ENCODE measurements around the gene ST8SIA5. TPM values are rescaled to one million over a fixed set of nuclear protein-coding genes. Genes with fewer than 3 reads are reported as not detected.

The ST8SIA5 gene
- total and polyA plus RNA-seq, 9 of the 15 experiments (the other 6 are each of a cell fraction or from before 2014, with no cell fraction given): 0.03 to 0.33 (median 0.06) TPM; not detected in 5

- no peak for TF ChIP-seq NFIC (IDR thresholded peaks at IDR 0.05)
- no peak overlapping the region for H2AFZ ChIP-seq (ENCODE audit: low read depth, low read length)
- ATAC-seq (no peak), DNase-seq (ENCODE audit: extremely low read depth in 1 of 4, low spot score in 3 of 4) (no peak), FAIRE-seq (no peak)
- H3K4me3 ChIP-seq: no peak overlapping the region
- H3K9me1 ChIP-seq (ENCODE audit: control insufficient read depth, insufficient read depth, low read length): no peaks in the 10 kb centered on the region
- ChIA-PET CTCF (ENCODE audit: low intra/inter-chr PET ratio) (no interaction called here), POLR2A (interaction anchor here (0.6 kb wide), 1 partner anchor 1335 kb away, joined by 3 read pairs; no protein-coding TSS in a partner anchor)
- no peak overlapping the region for H3K9ac ChIP-seq (ENCODE audit: insufficient read depth in 1 of 2, low read depth in 2 of 2, low read length in 2 of 2)
- H3K4me1 ChIP-seq (replicated peaks in 1 of 2; ENCODE audit: control insufficient read depth in 2 of 2, insufficient read depth in 2 of 2, low read length in 2 of 2): no peaks in the 10 kb centered on the region
- intact Hi-C loops (cut with micrococcal nuclease): no loop called here
- no peaks in the 10 kb centered on the region for H3K9me3 ChIP-seq (replicated peaks; ENCODE audit: control insufficient read depth, insufficient read depth, low read depth, low read length)
- H3K27ac ChIP-seq (ENCODE audit: extremely low read depth, low read depth, low read length): no peak overlapping the region
- WGBS (ENCODE audit: insufficient coverage, low coverage, missing lambda C conversion rate): 0% methylated on average over 6 of the region's 7 CpGs
- H3K27me3 ChIP-seq (ENCODE audit: control insufficient read depth in 2 of 2, insufficient read depth in 2 of 2, low read length in 2 of 2): no peaks in the 10 kb centered on the region; a peak in 2 of 5 replicates
- in situ Hi-C loops (cut with MboI): no loop called here
- H4K20me1 ChIP-seq (replicated peaks; ENCODE audit: control insufficient read depth, insufficient read depth, low read length): no peaks in the 10 kb centered on the region
- no peaks in the 10 kb centered on the region for H3K36me3 ChIP-seq (ENCODE audit: control insufficient read depth, insufficient read depth, low read length)
- H3K79me2 ChIP-seq (ENCODE audit: control insufficient read depth, insufficient read depth, low read length): no peaks in the 10 kb centered on the region
- no peak overlapping the region for H3K4me2 ChIP-seq (ENCODE audit: insufficient read depth, low read length)
- BruUV-seq (replicated peaks): no TSS peak
Observed at GRCh38 chr18:46636040-46636630, 120.7 kb downstream of the ST8SIA5 start.

DNA sequence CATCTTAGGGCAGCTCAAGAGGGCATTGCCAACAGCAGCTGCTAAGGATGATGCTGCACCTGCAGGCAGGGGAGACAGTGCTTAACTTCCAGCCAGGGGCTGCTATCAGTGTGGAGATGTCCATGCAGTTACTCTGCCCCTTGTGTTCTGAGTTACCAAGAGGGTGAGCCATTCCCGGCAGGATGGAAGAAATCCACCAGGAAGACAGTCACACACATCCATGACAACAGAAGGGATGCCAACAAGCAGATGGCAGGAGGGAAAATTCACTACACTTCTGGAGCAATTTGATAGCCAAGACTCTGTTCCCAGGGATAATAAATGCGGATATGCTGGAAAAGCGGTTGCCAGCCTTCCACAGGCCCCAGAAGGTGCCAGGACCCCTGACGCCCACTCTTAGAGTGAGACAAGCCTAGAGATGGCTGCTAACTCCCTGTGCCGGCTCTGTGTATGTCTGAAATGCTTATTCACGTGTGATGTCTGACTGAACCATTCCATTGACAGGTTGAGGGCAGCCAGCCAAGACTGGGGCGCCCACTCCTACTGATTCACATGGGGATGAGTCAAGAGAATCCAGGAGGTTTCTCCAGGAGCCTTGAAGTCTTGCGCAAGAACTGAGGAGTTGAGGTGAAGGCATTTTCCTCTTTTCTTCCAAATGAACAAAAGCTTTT lies 124.3 kb downstream of the ST8SIA5 start:
- Histone ChIP-seq H3K27me3 (ENCODE audit: control insufficient read depth in 2 of 2, insufficient read depth in 2 of 2, low read length in 2 of 2) (no peaks in the 10 kb centered on the region; a peak in 2 of 5 replicates), H4K20me1 (replicated peaks; ENCODE audit: control insufficient read depth, insufficient read depth, low read length) (no peaks in the 10 kb centered on the region), H3K4me1 (replicated peaks in 1 of 2; ENCODE audit: control insufficient read depth in 2 of 2, insufficient read depth in 2 of 2, low read length in 2 of 2) (no peaks in the 10 kb centered on the region), H2AFZ (ENCODE audit: low read depth, low read length) (no peak overlapping the region), H3K4me3 (no peak overlapping the region), H3K27ac (ENCODE audit: extremely low read depth, low read depth, low read length) (no peak overlapping the region), H3K79me2 (ENCODE audit: control insufficient read depth, insufficient read depth, low read length) (no peaks in the 10 kb centered on the region), H3K36me3 (ENCODE audit: control insufficient read depth, insufficient read depth, low read length) (no peaks in the 10 kb centered on the region), H3K9me1 (ENCODE audit: control insufficient read depth, insufficient read depth, low read length) (no peaks in the 10 kb centered on the region), H3K9me3 (replicated peaks; ENCODE audit: control insufficient read depth, insufficient read depth, low read depth, low read length) (no peaks in the 10 kb centered on the region), H3K9ac (ENCODE audit: insufficient read depth in 1 of 2, low read depth in 2 of 2, low read length in 2 of 2) (no peak overlapping the region), H3K4me2 (ENCODE audit: insufficient read depth, low read length) (no peak overlapping the region)
- in situ Hi-C loops (cut with MboI) (no loop called here), intact Hi-C loops (cut with micrococcal nuclease) (no loop called here)
- no peak for ATAC-seq
- 5% methylated on average over 7 of the region's 8 CpGs for WGBS (ENCODE audit: insufficient coverage, low coverage, missing lambda C conversion rate)
- no TSS peak for BruUV-seq (replicated peaks)
- no peak for FAIRE-seq
- DNase-seq (ENCODE audit: extremely low read depth in 1 of 4, low spot score in 3 of 4): peak in 1 of 4 experiments; percentile 6
- ChIA-PET POLR2A (no interaction called here), CTCF (ENCODE audit: low intra/inter-chr PET ratio) (no interaction called here)
- TF ChIP-seq EGR1 (conservative IDR thresholded peaks at IDR 0.05) (0 out of 2 replicates have a peak, but pooled peaks have one; percentile 7), JUND (IDR thresholded peaks at IDR 0.05; ENCODE audit: borderline replicate concordance, low read depth, low read length) (no peak), JUND (tag; IDR thresholded peaks at IDR 0.05; ENCODE audit: borderline replicate concordance, low read depth, low read length) (no peak), KLF13 (tag; IDR thresholded peaks at IDR 0.05; ENCODE audit: borderline replicate concordance, low read depth) (no peak), TBL1XR1 (IDR thresholded peaks at IDR 0.05; ENCODE audit: low read length in 2 of 2) (no peak), RBM14 (IDR thresholded peaks at IDR 0.05; ENCODE audit: borderline replicate concordance, insufficient read depth, low read depth, low read length) (no peak), U2AF1 (optimal IDR thresholded peaks at IDR 0.05; ENCODE audit: low read depth, low read length) (no peak), SRF (CRISPR knock-in tag; IDR thresholded peaks at IDR 0.05) (no peak), LCOR (CRISPR knock-in tag; IDR thresholded peaks at IDR 0.05) (no peak)
- TF ChIP-seq, protein P1, sequence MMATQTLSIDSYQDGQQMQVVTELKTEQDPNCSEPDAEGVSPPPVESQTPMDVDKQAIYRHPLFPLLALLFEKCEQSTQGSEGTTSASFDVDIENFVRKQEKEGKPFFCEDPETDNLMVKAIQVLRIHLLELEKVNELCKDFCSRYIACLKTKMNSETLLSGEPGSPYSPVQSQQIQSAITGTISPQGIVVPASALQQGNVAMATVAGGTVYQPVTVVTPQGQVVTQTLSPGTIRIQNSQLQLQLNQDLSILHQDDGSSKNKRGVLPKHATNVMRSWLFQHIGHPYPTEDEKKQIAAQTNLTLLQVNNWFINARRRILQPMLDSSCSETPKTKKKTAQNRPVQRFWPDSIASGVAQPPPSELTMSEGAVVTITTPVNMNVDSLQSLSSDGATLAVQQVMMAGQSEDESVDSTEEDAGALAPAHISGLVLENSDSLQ (IDR thresholded peaks at IDR 0.05): no peak
- TF ChIP-seq, protein P2, sequence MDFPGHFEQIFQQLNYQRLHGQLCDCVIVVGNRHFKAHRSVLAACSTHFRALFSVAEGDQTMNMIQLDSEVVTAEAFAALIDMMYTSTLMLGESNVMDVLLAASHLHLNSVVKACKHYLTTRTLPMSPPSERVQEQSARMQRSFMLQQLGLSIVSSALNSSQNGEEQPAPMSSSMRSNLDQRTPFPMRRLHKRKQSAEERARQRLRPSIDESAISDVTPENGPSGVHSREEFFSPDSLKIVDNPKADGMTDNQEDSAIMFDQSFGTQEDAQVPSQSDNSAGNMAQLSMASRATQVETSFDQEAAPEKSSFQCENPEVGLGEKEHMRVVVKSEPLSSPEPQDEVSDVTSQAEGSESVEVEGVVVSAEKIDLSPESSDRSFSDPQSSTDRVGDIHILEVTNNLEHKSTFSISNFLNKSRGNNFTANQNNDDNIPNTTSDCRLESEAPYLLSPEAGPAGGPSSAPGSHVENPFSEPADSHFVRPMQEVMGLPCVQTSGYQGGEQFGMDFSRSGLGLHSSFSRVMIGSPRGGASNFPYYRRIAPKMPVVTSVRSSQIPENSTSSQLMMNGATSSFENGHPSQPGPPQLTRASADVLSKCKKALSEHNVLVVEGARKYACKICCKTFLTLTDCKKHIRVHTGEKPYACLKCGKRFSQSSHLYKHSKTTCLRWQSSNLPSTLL (IDR thresholded peaks at IDR 0.05): no peak
